Fibroblast of upper back skin (primary cell): ENCODE results near the gene CD164L2.
A peak's percentile ranks its signal among the peaks of the same experiment; 100 is the strongest.

Source experiments
- DNase-seq: peaks from one replicate; pipeline ENCODE4 v3.0.0-alpha.2; 2013

The CD164L2 gene

DNA sequence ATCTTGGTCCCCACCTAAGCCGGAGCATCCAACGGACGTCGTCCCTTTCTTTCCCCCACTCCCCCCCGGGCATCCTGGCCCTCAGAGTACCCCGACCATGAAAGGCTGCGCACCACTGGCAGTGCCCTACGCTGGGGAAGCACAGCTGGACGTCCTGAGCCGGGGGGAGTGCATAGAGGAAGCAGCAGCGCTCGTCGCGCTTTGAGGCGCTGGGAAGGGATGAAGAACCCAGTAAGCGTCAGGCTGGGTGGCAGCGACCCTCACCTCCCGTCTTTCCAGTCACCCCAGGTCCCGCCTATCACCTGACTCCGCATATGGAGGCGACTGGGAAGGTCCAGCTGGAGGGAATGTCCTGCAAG lies 22.1 kb downstream of the CD164L2 start:
- no peak for DNase-seq

DNA sequence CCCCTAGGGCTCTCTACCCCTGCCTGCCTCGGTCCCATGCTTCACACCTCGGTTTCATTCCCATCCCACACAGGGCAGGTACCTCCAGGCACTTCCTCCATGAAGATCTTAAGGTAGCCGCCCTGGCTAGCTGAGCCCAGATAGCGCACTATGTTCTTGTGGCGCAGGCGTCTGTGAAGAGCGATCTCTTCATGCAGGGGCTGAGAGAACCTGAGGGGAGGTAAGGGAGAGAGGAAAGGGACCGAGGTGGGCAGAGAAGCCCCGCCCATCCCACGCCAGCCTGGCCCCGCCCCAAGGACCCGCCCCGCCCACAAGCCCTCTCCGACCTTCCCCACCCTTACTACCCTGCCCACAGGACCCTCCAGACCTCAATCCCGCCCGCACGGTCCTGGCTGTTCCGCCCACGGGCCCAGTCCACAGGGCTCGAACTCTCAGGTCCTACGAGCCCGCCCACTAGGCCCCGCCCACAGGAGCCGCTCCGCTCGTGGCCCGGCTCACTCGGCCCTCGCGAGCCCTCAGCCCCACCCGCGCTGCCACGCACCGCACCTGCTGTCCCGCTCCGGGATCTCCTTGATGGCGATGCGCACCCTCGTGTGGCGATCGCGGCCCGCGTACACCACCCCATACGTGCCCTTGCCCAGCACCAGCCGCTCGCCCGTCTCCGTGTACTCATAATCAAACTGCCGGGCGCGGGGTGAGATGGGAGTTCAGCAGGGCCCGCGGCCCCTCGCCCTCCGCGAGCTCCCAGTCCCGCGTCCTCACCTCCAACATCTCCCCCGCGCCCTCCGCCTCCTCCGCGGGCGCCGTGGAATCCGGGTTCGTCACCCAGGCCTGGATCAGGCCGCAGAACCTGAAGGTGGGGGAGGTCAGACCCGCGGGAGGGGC lies 22.7 kb downstream of the CD164L2 start:
- DNase-seq = no peak

DNA sequence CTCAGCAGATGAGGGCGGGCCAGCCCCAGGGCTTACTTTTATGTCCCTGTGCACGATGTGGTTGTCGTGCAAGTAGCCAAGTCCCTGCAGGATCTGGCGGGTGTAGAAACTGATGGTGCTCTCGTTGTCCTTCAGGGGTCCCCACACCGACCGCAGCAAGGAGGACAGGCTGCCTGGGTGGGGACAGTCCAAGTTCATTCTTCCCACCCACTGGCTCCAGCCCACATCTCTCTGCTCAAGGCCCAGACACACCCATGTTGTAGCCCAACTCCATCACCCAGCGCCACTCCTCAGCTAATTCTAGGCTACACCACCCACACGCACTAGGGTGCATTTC lies 23.3 kb downstream of the CD164L2 start:
- no peak for DNase-seq

DNA sequence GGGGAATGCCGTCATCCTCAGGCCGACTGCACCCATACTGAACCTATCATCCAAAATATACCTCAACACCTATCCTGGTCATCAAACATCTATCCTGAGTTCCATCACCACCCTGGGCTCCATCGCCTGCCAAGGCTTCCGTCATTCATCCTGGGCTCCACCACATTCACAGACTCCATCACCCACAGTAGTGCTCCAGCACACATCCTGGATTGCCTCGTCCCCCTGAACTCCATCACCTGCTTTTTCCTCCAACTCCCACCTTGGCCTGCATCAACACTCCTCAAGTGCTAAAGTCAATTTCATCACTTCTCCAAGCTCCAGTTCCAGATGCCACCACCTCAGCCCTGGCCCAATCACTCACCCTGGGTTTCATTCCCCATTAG lies 24.2 kb downstream of the CD164L2 start:
- no peak for DNase-seq

DNA sequence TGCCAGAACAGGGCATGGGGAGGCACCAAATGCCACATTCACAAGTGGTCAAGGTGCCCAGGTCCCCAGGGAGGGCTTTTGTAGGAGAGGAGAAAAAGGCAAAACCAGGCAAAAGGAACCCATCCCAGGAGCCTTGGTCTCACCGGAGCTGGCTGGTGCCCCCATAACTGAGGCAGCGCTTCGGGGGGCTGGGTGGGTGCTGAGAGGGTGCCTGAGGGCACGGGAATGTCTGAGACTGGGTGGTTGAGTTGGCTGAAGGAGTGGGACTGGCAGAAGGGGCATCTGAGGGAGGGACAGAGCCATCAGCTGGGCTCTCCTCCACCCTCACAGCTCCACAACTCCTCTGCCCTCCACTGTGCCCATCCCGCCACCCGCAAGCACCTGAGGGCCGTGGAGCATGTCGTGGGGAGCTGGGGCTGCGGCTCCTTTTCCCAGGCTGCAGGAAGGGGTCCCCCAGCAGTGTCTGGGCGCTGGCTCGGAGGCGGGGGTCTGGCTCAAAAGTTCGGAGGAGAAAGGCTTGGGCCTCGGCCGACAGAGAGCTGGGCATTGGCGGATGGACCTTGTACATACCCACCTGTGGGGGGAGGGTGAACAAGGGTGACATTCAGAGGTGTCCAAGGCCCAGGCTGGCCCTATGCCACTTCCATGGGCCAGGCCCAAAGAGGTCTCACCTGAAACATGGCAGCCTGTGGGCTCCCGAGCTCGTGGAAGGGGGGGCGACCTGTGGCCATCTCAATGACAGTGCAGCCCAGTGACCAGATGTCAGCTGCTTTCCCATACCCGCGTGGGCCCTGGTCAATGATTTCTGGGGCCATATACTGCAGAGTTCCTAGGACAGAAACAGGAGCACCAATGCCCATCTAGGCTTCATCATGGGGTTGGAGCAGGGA lies 24.9 kb downstream of the CD164L2 start:
- DNase-seq = no peak

DNA sequence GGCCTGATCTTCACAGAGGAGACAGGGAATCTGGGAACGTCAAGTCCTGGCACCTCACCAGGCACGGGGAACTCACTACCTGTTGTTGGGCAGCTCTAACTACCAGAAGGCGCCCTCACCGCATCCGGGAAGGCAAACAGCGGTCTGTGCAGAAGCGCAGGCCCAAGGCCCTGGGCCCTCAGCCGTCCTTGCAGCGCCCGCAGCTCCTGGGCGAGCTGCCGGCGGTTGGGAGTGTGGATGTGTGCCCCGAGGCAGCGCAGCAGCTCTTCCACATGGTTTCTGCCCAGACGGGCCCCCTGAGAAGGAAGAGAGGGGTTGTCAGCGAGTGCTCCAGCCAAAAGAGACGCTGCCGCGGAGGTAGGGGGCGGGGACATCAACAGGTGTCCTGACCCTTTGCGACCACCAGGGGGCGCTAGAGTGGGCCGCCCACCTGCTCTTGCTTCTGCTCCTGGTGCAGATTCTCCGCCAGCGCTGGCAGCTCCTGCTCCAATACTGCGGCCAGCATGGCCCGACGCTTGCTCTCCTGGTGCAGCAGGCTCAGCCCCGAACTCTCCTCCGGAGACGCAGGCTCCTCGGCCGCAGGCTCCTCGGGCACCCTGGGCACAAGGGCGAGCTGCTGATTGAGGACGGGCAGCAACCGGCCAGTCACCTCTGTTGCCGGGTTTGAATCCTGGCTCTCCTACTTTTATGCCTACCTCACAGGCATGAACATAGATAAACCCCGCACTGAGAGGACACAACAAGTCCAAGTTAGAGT lies 25.7 kb downstream of the CD164L2 start:
- peak; percentile 52 for DNase-seq

DNA sequence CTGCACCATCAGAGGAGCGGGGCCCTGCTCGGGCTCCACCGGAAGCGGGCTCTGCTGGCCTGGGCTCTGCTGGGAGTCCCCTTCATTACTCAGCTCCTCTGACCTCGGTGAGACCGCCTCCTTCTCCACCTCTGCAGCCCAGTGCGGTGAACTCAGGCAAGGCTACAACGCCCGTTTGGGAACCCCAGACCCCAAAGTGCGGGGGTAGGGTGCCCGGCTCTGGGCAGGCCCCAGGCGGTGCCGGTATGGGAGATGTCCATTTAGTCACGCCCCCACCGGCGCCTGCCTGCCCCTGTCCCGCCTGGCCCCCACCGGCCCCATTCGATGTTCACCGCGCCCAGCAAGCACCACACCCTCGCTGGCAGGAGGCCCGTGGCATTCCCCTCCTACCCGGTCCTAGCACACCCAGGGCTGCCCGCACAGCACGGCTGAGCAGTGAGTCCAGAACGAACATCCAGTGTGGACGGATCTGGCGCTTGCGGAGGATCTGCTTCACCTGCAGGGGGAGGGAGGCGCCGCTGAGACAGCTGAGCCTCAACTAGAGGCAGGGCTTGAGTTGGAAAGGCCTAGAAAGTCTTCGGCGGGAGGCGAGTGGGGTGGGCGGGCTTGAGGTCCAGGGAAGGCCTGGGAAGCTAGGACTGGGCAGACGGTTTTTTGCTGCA lies 26.4 kb downstream of the CD164L2 start:
- no peak for DNase-seq

DNA sequence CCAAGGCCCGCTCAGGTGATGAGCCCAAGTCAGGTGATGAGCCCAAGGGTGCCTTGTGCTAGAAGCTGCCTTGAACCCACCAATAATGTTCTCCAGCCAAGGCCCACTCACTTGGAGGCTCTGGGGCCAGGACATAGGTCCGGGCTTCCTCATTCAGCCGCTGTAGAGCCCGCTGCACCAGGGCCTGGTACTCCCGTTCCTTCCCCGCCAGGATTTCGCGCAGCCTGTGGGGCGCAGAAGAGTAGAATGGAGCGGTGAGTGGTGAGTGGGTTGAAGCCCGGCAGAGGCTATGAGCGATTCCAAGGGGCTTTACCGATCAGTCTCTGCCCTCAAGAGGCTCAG lies 26.9 kb downstream of the CD164L2 start:
- DNase-seq = no peak

DNA sequence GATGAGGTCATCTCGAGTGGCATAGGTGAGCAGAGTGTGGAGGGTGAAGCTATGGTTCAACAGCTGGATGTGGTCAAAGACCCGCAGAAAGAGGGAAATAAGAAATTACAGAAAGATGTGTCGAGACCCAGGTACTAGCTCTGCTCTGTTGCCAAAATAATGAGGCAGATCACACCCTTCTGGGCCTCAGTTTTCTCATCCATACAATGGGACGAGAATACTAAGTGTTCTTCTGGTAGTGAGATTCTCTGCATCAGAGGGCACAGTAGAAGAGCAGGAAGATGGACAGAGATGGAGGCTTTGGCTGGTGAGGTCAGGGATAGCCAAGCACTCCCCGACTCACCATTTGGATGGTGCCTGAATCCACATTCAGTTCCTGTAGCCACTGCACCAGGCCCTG lies 27.4 kb downstream of the CD164L2 start:
- DNase-seq = no peak

DNA sequence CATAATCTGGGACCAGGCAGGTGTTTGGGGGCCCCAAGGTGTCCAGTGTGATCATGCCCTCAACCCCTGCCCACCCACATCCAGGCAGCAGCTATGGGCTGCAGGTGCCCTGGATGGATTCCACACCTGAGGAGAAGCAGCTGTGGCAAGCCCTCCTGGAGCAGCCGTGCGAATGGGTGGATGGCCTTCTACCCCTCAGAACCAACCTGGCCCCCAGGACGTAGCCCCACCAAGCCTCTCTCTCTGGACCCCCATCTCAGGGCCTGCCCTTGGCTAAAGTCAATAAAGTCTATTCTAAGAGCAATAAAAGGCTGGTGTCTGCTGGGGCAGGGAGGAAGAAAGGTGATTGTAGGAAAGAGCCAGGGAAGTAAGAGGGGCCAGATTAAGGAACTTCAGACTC lies 29.5 kb downstream of the CD164L2 start:
- no peak for DNase-seq

DNA sequence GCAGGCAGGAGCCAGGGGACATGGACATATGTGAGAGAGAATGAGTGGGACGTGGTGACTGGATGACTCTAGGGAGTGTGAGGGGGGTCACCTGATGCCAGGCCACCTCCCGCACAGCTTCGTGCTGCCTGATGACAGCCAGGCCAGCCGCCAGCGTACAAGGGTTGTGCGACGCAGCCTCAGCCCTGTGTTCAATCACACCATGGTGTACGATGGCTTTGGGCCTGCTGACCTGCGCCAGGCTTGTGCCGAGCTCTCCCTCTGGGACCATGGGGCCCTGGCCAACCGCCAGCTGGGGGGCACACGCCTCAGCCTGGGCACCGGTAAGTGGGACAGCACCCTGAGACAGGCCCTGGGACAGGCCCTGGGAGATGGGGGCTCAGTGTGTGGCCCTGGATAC lies 30.0 kb downstream of the CD164L2 start:
- no peak for DNase-seq

DNA sequence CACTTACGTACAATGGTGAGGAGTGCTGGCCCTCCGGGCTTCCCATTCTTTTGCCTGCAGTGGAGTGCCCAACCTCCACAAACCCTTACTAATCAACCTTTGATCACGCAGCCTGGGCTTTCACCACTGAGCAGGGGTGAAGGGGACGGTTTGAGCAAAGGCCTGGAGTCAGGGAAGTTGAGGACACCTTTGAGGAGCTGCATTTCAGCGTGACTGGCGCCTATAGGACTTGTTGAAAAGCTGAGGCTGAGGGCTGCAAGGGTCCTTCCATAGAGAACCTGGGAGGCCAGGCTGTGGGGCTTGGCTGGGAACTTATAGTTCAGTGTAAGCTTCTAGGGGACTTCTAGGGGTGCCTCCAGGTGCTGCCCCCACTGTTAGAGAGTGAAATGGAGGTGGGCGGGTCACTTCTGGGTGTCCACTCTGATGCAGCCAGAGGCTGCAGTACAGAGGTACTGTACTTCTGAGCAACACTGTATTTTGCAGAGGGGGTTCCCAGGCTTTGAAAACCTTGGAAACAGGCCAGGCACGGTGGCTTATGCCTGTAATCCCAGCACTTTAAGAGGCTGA lies 31.5 kb downstream of the CD164L2 start:
- no peak for DNase-seq

DNA sequence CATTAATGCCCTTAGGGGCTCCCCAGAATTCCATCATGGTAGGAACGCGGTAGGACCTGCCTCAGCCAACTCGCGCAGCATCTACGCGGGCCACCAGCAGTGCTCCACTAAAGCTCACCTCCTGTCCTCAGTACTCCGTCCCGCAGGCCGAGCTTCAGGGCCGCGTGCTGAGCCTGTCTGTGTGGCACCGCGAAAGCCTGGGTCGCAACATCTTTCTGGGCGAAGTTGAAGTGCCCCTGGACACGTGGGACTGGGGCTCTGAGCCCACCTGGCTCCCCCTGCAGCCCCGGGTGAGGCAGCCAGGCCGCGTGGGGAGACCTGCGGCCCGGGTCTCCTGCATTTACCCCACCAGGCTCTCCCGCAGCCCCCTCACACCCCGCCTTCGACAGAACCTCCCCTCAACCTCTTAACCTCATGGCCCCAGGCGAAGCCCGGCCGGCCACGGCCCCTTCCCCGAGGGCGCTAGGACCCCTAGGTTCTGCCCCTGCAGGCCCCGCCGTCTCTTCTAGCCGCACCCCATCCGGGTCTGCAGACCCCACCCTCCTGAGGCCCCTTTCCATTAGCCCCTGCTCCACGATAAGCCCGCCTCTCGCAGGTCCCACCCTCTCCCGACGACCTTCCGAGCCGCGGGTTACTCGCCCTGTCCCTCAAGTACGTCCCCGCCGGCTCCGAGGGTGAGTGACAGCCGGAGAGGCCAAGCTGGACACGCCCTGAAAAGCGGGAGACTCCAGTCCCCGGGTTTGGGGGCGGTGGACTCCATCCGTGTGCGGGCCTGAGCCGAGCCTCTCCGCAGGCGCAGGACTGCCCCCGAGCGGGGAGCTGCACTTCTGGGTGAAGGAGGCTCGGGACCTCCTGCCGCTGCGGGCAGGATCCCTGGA lies 32.2 kb downstream of the CD164L2 start:
- DNase-seq = peak; percentile 21

DNA sequence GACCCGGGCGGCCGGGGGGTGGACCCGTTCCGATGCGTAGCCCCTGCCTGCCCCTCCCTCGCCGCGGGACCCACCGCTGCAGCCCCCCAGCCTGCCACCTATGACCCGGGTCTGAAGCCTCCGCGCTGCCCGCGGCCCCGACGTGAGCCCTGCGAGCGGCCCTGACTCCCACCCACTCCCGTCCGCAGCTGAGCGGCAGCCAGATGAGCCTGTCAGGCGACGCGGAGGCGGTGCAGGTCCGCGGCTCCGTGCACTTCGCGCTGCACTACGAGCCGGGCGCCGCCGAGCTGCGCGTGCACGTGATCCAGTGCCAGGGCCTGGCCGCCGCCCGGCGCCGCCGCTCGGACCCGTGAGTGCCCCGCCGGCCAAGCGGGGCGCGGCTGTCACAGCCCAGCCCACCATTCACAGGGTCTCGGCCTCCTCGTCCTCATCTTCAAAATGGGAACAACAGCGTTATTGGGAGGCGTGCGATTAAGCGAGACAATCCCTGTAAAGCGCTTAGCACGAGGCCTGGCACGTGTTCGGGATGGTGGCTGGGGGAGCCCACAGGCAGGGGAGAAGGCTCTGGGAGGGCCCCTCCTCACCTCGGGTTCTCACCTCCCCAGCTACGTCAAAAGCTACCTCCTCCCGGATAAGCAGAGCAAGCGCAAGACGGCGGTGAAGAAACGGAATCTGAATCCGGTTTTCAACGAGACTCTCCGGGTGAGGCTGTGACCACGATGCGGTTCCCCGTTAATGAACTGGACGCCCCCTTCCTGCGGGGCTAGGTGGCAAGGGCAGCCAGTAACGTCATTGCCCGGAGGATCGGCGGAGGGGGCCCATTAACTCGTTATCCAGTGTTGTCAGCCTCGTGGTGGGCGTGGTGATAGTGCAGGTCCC lies 33.1 kb downstream of the CD164L2 start:
- peak; percentile 34 for DNase-seq

DNA sequence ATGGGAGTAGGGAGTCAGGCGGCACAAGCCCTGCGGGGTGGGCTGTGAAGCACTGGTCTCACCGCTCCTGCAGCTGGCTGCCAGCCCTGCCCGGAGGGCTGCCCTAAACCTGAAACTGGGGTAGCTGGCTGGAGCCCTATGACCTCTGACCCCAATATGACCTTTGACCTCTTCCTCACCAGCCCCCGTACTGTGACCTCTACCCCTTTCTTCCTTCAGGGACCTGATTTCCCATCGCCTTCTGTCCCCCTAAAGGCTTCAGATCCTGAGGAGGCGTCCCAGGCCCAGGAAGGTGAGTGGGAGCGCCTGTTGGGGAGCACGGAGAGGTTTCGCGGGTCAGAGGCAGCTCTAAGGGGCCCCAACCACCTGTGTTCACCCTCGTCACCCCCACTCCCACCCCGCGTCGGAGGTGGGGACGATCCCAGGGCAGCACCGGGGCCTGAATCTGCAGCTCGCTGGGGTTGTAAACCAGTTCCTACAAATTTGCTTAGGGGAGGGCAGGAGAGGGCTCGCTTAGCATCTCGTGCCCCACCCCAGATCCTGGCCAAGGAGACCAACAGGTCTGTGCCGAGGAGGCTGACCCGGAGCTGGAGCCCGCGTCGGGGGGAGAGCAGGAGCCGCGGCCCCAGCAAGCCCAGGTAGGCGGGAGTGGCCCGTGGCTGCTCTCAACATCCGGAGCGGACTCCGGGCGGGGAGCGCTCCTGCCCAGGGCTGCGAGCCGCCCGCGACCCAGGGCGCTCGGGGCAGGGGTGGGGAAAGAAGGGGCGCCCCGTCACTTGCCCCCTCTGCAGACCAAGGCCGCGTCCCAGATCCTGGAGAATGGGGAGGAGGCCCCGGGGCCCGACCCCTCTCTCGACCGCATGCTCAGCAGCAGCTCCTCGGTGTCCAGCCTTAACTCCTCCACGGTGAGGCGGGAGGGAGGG lies 34.0 kb downstream of the CD164L2 start:
- no peak for DNase-seq

DNA sequence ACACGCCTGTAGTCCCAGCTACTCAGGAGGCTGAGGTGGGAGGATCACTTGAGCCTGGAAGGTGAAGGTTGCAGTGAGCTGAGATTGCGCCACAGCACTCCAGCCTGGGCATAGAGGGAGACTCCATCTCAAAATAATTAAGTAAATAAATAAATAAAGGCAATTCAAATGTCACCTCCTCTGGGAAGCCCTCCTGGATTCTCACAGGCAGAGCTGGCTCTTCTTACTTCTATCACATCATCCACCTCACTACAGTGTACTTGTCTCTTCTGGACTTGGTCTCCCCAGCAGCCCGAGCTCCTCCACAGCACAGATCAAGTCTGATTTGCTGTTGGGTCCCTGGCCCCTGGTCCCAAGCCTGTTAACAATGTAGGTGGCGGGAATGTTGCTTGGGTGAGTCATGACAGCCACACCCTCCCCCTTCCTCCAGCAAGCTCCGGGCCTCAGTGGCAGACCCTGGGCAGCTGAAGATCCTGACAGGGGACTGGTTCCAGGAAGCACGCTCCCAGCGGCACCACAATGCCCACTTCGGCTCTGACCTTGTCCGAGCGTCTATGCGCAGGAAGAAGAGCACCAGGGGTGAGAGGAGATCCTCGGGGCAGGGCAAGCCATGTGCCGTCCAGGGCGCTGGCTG lies 36.0 kb downstream of the CD164L2 start:
- no peak for DNase-seq

DNA sequence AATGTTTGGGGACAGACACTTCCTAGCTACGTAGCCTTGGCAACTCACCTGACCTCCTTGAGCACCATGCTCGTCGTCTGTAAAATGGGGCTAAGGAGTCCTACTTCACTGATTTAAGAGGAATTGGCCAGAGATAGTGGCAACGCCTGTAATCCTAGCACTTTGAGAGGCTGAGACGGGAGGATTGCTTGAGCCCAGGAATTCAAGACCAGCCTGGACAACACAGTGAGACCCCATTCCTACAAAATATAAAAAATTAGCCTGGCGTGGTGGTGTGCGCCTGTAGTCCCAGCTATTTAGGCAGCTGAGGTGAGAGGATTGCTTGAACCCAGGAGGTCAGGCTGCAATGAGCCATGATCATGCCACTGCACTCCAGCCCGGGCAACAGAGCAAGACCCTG lies 36.8 kb downstream of the CD164L2 start:
- no peak for DNase-seq

DNA sequence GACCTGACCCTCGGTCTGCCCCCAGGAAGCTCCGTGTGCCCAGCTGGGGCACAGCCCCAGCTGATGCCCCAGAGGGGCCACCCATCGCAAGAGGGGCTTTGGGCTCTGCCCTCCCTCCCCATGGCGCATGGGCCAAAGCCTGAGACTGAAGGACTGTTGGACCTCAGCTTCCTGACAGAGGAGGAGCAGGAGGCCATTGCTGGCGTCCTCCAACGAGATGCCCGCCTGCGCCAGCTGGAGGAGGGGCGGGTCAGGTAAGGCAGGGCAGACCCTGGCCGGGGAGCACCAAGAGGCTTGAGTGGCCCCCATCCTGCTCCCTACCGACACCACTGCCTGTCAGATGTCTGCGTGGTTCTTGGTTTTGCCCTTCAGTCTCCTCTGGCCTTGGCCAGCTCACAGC lies 37.9 kb downstream of the CD164L2 start:
- no peak for DNase-seq

DNA sequence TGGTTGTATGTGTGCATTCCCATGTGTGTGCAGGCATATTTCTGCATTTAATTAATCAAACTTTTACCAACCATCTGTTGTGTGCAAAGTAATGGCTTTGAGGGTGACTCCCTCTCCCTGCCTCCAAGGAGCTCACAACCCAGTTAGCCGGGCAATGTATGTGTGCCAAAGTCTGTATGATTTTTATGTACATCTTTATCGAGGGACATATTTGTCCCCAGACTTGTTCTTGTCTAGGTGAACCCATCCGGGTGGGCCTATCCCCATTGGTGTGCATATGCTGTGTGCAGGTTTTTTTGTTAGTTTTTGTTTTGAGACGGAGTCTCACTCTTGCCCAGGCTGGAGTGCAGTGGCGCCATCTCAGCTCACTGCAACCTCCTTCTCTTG lies 39.5 kb downstream of the CD164L2 start:
- peak; percentile 10 for DNase-seq
